GM12801 (cell line): ENCODE results near the gene ABCC4.

Experiments used
- CTCF ChIP-seq: IDR thresholded peaks from one replicate; pipeline ENCODE4 v1.5.1; 2011; ENCODE audit warnings: control low read depth; ENCODE audit not compliant: insufficient read length; ENCODE audit errors: extremely low read depth

ABCC4 gene

GRCh38 chr13:95087746-95088305 is 213.4 kb downstream of the ABCC4 start:
- TF ChIP-seq CTCF: no peak

GRCh38 chr13:95086761-95087160 is 214.5 kb downstream of the ABCC4 start:
- TF ChIP-seq CTCF: no peak

- TF ChIP-seq CTCF: no peak
Observed at GRCh38 chr13:95083758-95084157, 217.5 kb downstream of the ABCC4 start.

GRCh38 chr13:95083066-95083465 is 218.2 kb downstream of the ABCC4 start:
- TF ChIP-seq CTCF: no peak

GRCh38 chr13:95075506-95075905 is 225.7 kb downstream of the ABCC4 start:
- no peak for TF ChIP-seq CTCF

GRCh38 chr13:95074820-95075219 is 226.4 kb downstream of the ABCC4 start:
- TF ChIP-seq CTCF: no peak

- no peak for TF ChIP-seq CTCF
Observed at GRCh38 chr13:95073747-95074311, 227.4 kb downstream of the ABCC4 start.
